Endothelial cell (in vitro differentiated cells): Measurements from ENCODE around the gene ITPR2. TPM values are rescaled to one million over a fixed set of nuclear protein-coding genes. Genes with fewer than 3 reads are reported as not detected.
A peak's percentile ranks its signal among the peaks of the same experiment; 100 is the strongest.

ENCODE experiments used
- DNase-seq: peaks from one replicate; pipeline ENCODE4 v3.0.0; 2021; ENCODE audit warnings: low spot score
- H3K27ac Mint-ChIP-seq: one replicate; pipeline ENCODE4 v1.8.0; 2021; ENCODE audit warnings: mixed read lengths, inconsistent platforms; ENCODE audit not compliant: unreplicated experiment
- H3K27me3 Mint-ChIP-seq: one replicate; pipeline ENCODE4 v1.8.0; 2021; ENCODE audit warnings: mild to moderate bottlenecking, moderate library complexity, mixed read lengths, inconsistent platforms; ENCODE audit not compliant: unreplicated experiment
- H3K36me3 Mint-ChIP-seq: one replicate; pipeline ENCODE4 v1.8.0; 2021; ENCODE audit warnings: mild to moderate bottlenecking, low read depth, mixed read lengths, inconsistent platforms; ENCODE audit not compliant: unreplicated experiment
- H3K4me1 Mint-ChIP-seq: one replicate; pipeline ENCODE4 v1.8.0; 2021; ENCODE audit warnings: mild to moderate bottlenecking, mixed read lengths, inconsistent platforms; ENCODE audit not compliant: unreplicated experiment
- H3K4me3 Mint-ChIP-seq: one replicate; pipeline ENCODE4 v1.8.0; 2021; ENCODE audit warnings: mild to moderate bottlenecking, mixed read lengths, inconsistent platforms; ENCODE audit not compliant: unreplicated experiment
- H3K9me3 Mint-ChIP-seq: one replicate; pipeline ENCODE4 v1.8.0; 2021; ENCODE audit warnings: mixed read lengths, inconsistent platforms; ENCODE audit not compliant: unreplicated experiment
- total RNA-seq: library from RNA; stranded (reverse); fragmentation: NEBNext Ultra II Directional; extraction: Animal tissue kit (Norgen Biotek cat#: 25700); gene quantifications from one replicate; pipeline ENCODE4 v1.2.1, GENCODE V29; 2021; ENCODE audit not compliant: unreplicated experiment
- TF ChIP-seq, protein P1 (sequence below): fragments of 200-600 bp; sonication (generic); IDR thresholded peaks from one replicate; pipeline ENCODE4 v1.5.0; 2021; ENCODE audit warnings: antibody characterized with exemption; ENCODE audit not compliant: unreplicated experiment

ITPR2 gene
- total RNA-seq, 1 donor from 2014 or later, result 33.8 TPM

DNA sequence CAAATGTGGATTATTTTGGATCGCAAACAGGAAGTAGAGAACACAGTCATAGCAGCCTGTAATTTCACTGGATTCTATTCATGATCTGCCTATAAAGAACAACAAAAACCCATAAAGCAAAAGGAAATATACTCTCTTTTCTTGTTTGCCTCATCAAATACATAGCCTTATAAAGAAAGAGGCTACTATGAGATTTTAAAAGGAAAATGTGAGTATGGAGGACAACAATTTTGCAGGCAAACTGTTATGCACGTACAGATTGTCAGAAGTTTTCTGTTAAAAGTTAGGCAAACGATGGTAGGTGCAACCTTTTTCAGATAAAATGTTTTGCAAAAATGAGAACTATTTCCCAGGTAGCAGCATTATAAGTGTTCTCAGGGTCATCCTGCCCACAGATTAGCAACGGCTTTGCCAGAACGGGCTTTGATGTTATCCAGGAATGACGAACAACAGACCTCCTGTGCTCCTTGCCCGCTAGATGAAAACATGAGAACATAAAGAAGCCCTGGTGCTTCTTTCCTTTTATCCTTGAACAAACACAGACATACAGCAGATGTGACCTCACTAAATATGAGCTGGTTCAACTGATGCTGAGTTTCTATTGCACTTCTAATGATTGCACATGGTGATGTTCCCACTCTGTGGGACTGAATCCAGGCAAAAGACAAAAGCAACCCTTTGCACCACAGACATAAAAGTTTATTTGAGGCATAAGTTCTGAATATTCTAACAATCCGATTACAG is 88.1 kb downstream of the ITPR2 start:
- no peak for DNase-seq
- Mint-ChIP-seq H3K9me3 (no peaks in the 10 kb centered on the region), H3K27me3 (peaks cover 3% of the 10 kb centered on the region), H3K36me3 (peaks cover 2% of the 10 kb centered on the region), H3K4me3 (no peak overlapping the region), H3K27ac (no peak overlapping the region), H3K4me1 (peaks cover 46% of the 10 kb centered on the region)
- TF ChIP-seq, protein P1, sequence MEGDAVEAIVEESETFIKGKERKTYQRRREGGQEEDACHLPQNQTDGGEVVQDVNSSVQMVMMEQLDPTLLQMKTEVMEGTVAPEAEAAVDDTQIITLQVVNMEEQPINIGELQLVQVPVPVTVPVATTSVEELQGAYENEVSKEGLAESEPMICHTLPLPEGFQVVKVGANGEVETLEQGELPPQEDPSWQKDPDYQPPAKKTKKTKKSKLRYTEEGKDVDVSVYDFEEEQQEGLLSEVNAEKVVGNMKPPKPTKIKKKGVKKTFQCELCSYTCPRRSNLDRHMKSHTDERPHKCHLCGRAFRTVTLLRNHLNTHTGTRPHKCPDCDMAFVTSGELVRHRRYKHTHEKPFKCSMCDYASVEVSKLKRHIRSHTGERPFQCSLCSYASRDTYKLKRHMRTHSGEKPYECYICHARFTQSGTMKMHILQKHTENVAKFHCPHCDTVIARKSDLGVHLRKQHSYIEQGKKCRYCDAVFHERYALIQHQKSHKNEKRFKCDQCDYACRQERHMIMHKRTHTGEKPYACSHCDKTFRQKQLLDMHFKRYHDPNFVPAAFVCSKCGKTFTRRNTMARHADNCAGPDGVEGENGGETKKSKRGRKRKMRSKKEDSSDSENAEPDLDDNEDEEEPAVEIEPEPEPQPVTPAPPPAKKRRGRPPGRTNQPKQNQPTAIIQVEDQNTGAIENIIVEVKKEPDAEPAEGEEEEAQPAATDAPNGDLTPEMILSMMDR, result no peak

DNA sequence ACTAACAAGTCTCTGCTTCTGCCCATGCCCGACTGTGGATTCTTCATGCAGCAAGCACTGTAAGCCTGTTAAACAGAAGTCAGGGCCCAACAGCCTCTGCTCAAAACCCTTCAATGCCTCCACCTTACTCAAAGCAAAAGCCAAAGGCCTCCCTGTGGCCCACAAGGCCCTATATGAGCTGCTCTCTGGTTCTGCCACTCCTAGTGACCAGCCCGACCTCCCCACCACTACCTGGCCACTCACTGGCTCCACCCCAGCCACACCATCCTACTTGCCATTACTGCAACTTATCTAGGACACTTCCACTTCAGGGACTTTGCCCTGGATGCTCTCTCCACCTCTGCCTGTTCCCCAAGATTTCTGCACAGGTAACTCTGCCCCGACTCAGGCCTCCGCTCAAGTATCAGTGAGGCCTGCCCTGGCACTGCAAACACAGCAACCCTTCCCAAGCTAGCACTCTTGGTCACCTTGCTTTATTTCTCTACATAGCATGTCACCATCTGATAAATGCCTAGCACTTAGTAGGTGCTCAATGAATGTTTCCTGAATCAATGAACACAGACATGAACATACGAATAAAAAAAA is 88.9 kb downstream of the ITPR2 start:
- DNase-seq, result no peak
- H3K27me3 Mint-ChIP-seq, result peaks cover 1% of the 10 kb centered on the region
- peaks cover 43% of the 10 kb centered on the region for H3K4me1 Mint-ChIP-seq
- peaks cover 2% of the 10 kb centered on the region for H3K36me3 Mint-ChIP-seq
- H3K9me3 Mint-ChIP-seq, result no peaks in the 10 kb centered on the region
- TF ChIP-seq, protein P1, result no peak
- no peak overlapping the region for H3K4me3 Mint-ChIP-seq
- no peak overlapping the region for H3K27ac Mint-ChIP-seq

DNA sequence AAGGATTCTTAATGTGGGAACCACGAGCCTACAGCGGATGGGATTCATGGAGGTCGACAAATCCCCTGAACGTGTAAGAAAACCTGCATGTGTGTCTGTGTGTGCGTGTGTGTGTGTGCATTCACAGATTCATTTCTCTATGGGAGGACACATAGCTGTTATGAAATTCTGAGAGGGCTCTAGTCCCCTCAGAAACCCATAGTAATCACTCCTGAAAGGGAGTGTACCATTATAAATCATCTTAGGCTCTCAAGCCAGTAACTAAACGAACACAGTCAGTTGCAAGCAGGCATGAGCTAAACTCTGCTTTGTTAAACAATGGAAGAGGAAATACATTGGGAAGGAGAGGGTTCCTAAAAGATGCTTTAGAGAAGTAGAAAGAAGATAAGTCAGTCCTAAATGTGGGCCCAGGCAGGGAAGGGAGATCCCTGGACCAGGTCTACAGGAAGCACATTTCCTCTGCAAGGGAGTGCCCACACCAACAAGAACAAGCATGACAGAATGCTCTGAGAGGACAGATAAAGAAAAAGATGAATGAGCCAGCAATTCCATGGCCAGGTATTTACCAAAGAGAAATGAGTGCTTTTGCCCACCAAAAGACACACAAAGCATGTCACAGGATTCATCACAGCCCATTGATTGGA is 91.3 kb downstream of the ITPR2 start:
- Mint-ChIP-seq H3K27ac (peak overlapping the region; percentile 67), H3K9me3 (no peaks in the 10 kb centered on the region), H3K27me3 (peaks cover 1% of the 10 kb centered on the region), H3K4me3 (no peak overlapping the region), H3K36me3 (peaks cover 2% of the 10 kb centered on the region), H3K4me1 (peaks cover 26% of the 10 kb centered on the region)
- TF ChIP-seq, protein P1, result no peak
- DNase-seq, result no peak

DNA sequence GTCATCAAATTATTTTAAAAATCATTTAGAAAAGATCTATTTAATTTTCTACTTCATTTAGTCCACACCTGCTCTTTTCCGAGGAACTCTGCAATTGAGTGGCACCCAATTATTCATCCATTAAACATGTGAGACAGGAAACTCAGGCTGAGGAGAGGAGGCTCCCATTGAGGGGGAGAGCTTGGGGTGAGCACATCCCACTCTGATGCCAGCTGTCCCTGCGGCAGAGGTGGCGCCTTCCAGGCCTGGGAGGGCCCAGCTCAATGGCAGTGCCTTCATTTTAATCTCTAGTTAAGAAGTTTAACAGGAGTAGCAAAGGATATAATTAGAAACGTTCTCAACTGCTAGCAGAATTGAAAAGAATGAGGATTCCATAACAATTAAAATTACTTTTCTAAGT is 92.0 kb downstream of the ITPR2 start:
- Mint-ChIP-seq H3K4me1 (peaks cover 20% of the 10 kb centered on the region), H3K4me3 (no peak overlapping the region), H3K27me3 (peaks cover 1% of the 10 kb centered on the region), H3K9me3 (no peaks in the 10 kb centered on the region), H3K27ac (no peak overlapping the region), H3K36me3 (peaks cover 2% of the 10 kb centered on the region)
- TF ChIP-seq, protein P1, result no peak
- DNase-seq, result no peak

DNA sequence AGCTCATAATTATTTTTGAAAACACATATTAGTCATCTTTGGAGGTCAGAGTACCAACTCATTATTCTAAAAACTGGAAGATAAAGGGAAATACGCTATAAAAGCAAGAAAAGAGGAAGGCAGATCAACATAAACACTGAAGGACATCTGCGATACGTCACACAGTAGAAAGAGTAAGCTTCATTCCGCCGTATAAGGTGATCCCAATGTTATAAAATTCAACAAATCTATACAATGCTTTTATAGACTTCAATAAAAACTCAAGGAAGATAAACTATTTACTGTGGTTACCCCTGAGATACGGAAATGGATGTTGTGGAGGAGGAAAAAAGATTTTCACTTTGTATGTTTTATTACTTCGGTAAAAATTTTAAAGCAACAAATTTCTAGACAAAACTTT is 92.6 kb downstream of the ITPR2 start:
- H3K4me1 Mint-ChIP-seq, result peaks cover 20% of the 10 kb centered on the region
- peaks cover 2% of the 10 kb centered on the region for H3K36me3 Mint-ChIP-seq
- H3K9me3 Mint-ChIP-seq, result no peaks in the 10 kb centered on the region
- H3K4me3 Mint-ChIP-seq, result no peak overlapping the region
- DNase-seq, result no peak
- H3K27ac Mint-ChIP-seq, result no peak overlapping the region
- peaks cover 3% of the 10 kb centered on the region for H3K27me3 Mint-ChIP-seq
- TF ChIP-seq, protein P1, result no peak
